Neural progenitor cell (in vitro differentiated cells): Measurements from ENCODE around the gene EXO1.

Experiments
- CTCF ChIP-seq: fragments of 200-600 bp; sonication (generic); IDR thresholded peaks from 2 replicates; pipeline ENCODE4 v1.5.1; 2017; ENCODE audit warnings: antibody characterized with exemption, mild to moderate bottlenecking
- EZH2 ChIP-seq: fragments of 200-600 bp; sonication (generic); IDR thresholded peaks from 2 replicates; pipeline ENCODE4 v1.6.1; 2017; ENCODE audit warnings: antibody characterized with exemption, mild to moderate bottlenecking, moderate library complexity

- TF ChIP-seq EZH2 (no peak), CTCF (no peak)
Measured at GRCh38 chr1:241934866-241935265, 86.9 kb downstream of the EXO1 start.
